GM12878 (cell line): ENCODE data around the gene UROC1. TPM values are rescaled to one million over a fixed set of nuclear protein-coding genes. Genes with fewer than 3 reads are reported as not detected.

Source experiments
- ASH2L ChIP-seq: fragments of 300-600, 200-600 bp; sonication (generic); IDR thresholded peaks from 2 replicates; pipeline ENCODE4 v1.6.1; 2017; ENCODE audit warnings: low read depth, mild to moderate bottlenecking, borderline replicate concordance
- BRCA1 ChIP-seq: IDR thresholded peaks from 2 replicates; pipeline ENCODE4 v1.6.1; 2011; ENCODE audit warnings: low read depth, low read length, improper control_type of control experiment
- CBFB ChIP-seq: IDR thresholded peaks from 2 replicates; pipeline ENCODE4 v1.6.1; 2016; ENCODE audit warnings: antibody characterized with exemption, low read depth
- ETV6 ChIP-seq, 2 experiments: fragments of 450-650 bp in 1 of 2; IDR thresholded peaks in 1 of 2; conservative IDR thresholded peaks in 1 of 2; 2 replicates each; pipeline ENCODE4 v1.6.1; 2014; ENCODE audit warnings: antibody characterized with exemption in 1 of 2, borderline replicate concordance in 1 of 2, low read depth in 1 of 2, mild to moderate bottlenecking in 1 of 2, moderate library complexity in 1 of 2
- GABPA ChIP-seq: IDR thresholded peaks from 2 replicates; pipeline ENCODE4 v1.6.1; 2014; ENCODE audit warnings: antibody characterized with exemption, low read depth, mild to moderate bottlenecking, inconsistent platforms
- MEF2B ChIP-seq: fragments of 450-650 bp; IDR thresholded peaks from 2 replicates; pipeline ENCODE4 v1.6.1; 2018; ENCODE audit warnings: mild to moderate bottlenecking, moderate library complexity; ENCODE audit not compliant: partially characterized antibody, poor library complexity, severe bottlenecking
- NFYA ChIP-seq: IDR thresholded peaks from 2 replicates; pipeline ENCODE4 v1.6.1; 2011; ENCODE audit warnings: low read depth, mild to moderate bottlenecking, low read length, improper control_type of control experiment, borderline replicate concordance
- NR2C2 ChIP-seq: IDR thresholded peaks from 2 replicates; pipeline ENCODE4 v1.6.1; 2011; ENCODE audit warnings: borderline replicate concordance, low read depth; ENCODE audit not compliant: control insufficient read depth, insufficient read length
- POLR2A ChIP-seq: IDR thresholded peaks from 2 replicates; pipeline ENCODE4 v1.6.1; 2011; ENCODE audit warnings: low read depth, mild to moderate bottlenecking, low read length
- RAD21 ChIP-seq: IDR thresholded peaks from 2 replicates; pipeline ENCODE4 v1.6.1; 2011; ENCODE audit warnings: mild to moderate bottlenecking, low read depth, low read length, moderate library complexity; ENCODE audit not compliant: insufficient read depth
- RB1 ChIP-seq: fragments of 450-650 bp; formaldehyde crosslinking; IDR thresholded peaks from 2 replicates; pipeline ENCODE4 v1.6.1; 2017; ENCODE audit warnings: mild to moderate bottlenecking, borderline replicate concordance
- RCOR1 ChIP-seq: conservative IDR thresholded peaks from 2 replicates; pipeline ENCODE4 v1.6.1; 2012; ENCODE audit warnings: low read depth, low read length, improper control_type of control experiment
- RUNX3 ChIP-seq: IDR thresholded peaks from 2 replicates; pipeline ENCODE4 v1.6.1; 2012; ENCODE audit warnings: low read length, inconsistent platforms
- SREBF2 ChIP-seq: IDR thresholded peaks from 2 replicates; pipeline ENCODE4 v1.6.1; 2012; ENCODE audit warnings: mild to moderate bottlenecking, low read length
- STAT1 ChIP-seq: fragments of 450-650 bp; conservative IDR thresholded peaks from 2 replicates; pipeline ENCODE4 v1.6.1; 2014; ENCODE audit warnings: antibody characterized with exemption, mild to moderate bottlenecking
- TBL1XR1 ChIP-seq: IDR thresholded peaks from 2 replicates; pipeline ENCODE4 v1.6.1; 2012; ENCODE audit warnings: low read depth, low read length, improper control_type of control experiment
- TCF7 ChIP-seq: IDR thresholded peaks from 2 replicates; pipeline ENCODE4 v1.6.1; 2014; ENCODE audit warnings: antibody characterized with exemption, borderline replicate concordance
- ZBED1 ChIP-seq: IDR thresholded peaks from 2 replicates; pipeline ENCODE4 v1.6.1; 2016; ENCODE audit warnings: borderline replicate concordance
- ZNF622 ChIP-seq: fragments of 450-650 bp; IDR thresholded peaks from 2 replicates; pipeline ENCODE4 v1.6.1; 2017; ENCODE audit warnings: mild to moderate bottlenecking, inconsistent platforms
- ZSCAN29 ChIP-seq: fragments of 450-650 bp; IDR thresholded peaks from 2 replicates; pipeline ENCODE4 v1.6.1; 2017; ENCODE audit warnings: mild to moderate bottlenecking, moderate library complexity
- ZZZ3 ChIP-seq: IDR thresholded peaks from 2 replicates; pipeline ENCODE4 v1.6.1; 2011; ENCODE audit warnings: low read depth; ENCODE audit not compliant: control insufficient read depth, insufficient read length
- polyA plus RNA-seq, 11 experiments: library from polyadenylated mRNA; depleted of rRNA in 4 of 11; unstranded in 6 of 11; stranded (reverse) in 5 of 11; fragments of >200 nt; fragmentation: Nextera tagmentation in 4 of 11; fragmentation: Illumina TruSeq in 1 of 11; extraction: Ambion mirVana in 4 of 11; extraction: Trizol in 1 of 11; gene quantifications; 1 replicate in 1 of 11; 2 replicates in 10 of 11; pipeline versions ENCODE4 v1.2.1 to v1.2.3, GENCODE V29; 2011 to 2016; ENCODE audit warnings: inconsistent platforms in 2 of 11, missing spikeins in 2 of 11, low read depth in 1 of 11
- total RNA-seq, 4 experiments: library from RNA; depleted of rRNA in 3 of 4; stranded (reverse); fragments of >200 nt in 3 of 4; fragmentation: Illumina TruSeq in 1 of 4; extraction: Trizol in 1 of 4; gene quantifications; 2 replicates each; pipeline versions ENCODE4 v1.2.1 to v1.2.3, GENCODE V29; 2013 to 2021
- TF ChIP-seq, protein P1 (sequence below): IDR thresholded peaks from 2 replicates; pipeline ENCODE4 v1.6.1; 2011; ENCODE audit warnings: mild to moderate bottlenecking, low read depth, low read length, moderate library complexity; ENCODE audit not compliant: insufficient replicate concordance
- TF ChIP-seq, protein P2 (sequence below): fragments of 450-650 bp; IDR thresholded peaks from 2 replicates; pipeline ENCODE4 v1.6.1; 2016; ENCODE audit warnings: mild to moderate bottlenecking
- TF ChIP-seq, protein P3 (sequence below): fragments of 450-650 bp; IDR thresholded peaks from 2 replicates; pipeline ENCODE4 v1.6.1; 2017; ENCODE audit warnings: antibody characterized with exemption, mild to moderate bottlenecking, moderate library complexity
- TF ChIP-seq, protein P4 (sequence below): fragments of 450-650 bp; IDR thresholded peaks from 2 replicates; pipeline ENCODE4 v1.6.1; 2016; ENCODE audit warnings: mild to moderate bottlenecking

UROC1 gene
- total and polyA plus RNA-seq, 10 of the 15 experiments (the other 5 are each of a cell fraction or from before 2014, with no cell fraction given), result 0.04 TPM; not detected in 9

DNA sequence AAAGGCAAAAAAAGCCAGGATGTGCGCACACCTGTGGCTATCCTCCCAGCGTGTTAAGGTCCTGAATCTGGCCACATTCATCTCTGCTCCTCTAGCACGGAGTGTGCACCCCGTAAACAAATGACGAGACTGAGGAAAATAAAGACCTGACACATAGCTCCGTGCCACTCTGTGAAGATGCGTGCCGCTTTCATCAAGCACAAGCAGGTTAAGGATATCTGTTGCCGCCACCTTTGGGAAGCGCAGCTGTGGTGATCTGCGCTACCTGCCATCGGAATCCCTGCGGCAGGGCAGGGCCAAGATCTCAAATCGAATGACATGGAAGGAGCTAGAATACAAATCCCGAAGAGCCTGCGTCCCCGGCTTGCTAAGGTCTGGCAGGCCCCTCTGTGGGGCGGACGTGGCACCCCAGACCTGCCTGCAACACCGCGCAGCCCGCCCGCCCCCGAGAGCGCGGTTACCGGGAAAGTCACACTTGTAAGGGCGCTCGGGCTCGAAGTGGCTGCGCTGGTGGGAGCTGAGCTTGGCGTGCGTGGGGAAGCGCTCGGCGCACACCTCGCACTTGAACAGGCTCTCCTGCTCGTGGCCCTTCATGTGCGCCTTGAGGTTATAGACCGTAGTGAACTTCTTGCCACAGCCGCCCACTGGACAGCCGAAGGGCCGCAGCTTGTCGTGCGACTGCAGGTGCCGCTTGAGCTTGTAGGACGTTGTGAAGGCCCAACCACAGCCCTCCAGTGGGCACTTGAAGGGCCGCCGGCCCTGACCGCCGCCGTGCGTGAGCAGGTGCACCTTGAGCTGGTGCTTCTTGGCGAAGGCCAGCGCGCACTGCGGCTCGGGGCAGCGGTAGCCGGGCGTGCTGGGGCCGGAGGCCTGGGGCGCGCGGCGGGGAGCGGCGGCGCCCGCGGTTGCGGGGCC lies 42.8 kb downstream of the UROC1 start (continued):
- TF ChIP-seq ZNF622, result no peak
- TF ChIP-seq, protein P1, sequence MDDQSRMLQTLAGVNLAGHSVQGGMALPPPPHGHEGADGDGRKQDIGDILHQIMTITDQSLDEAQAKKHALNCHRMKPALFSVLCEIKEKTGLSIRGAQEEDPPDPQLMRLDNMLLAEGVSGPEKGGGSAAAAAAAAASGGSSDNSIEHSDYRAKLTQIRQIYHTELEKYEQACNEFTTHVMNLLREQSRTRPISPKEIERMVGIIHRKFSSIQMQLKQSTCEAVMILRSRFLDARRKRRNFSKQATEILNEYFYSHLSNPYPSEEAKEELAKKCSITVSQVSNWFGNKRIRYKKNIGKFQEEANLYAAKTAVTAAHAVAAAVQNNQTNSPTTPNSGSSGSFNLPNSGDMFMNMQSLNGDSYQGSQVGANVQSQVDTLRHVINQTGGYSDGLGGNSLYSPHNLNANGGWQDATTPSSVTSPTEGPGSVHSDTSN, result no peak
- no peak for TF ChIP-seq ZSCAN29
- TF ChIP-seq TBL1XR1, result no peak
- TF ChIP-seq MEF2B, result no peak
- TF ChIP-seq ETV6 (conservative IDR thresholded peaks at IDR 0.05 in 1 of 2, IDR thresholded peaks at IDR 0.05 in 1 of 2; ENCODE audit: borderline replicate concordance in 1 of 2, low read depth in 1 of 2), result no peak
- TF ChIP-seq, protein P2, sequence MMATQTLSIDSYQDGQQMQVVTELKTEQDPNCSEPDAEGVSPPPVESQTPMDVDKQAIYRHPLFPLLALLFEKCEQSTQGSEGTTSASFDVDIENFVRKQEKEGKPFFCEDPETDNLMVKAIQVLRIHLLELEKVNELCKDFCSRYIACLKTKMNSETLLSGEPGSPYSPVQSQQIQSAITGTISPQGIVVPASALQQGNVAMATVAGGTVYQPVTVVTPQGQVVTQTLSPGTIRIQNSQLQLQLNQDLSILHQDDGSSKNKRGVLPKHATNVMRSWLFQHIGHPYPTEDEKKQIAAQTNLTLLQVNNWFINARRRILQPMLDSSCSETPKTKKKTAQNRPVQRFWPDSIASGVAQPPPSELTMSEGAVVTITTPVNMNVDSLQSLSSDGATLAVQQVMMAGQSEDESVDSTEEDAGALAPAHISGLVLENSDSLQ, result no peak
- no peak for TF ChIP-seq STAT1
- TF ChIP-seq RB1, result no peak
- TF ChIP-seq CBFB, result 0 out of 2 replicates have a peak, but pooled peaks have one; percentile 42
- TF ChIP-seq RAD21, result no peak
- no peak for TF ChIP-seq BRCA1
- no peak for TF ChIP-seq ZBED1
- 0 out of 2 replicates have a peak, but pooled peaks have one; percentile 29 for TF ChIP-seq POLR2A
- TF ChIP-seq, protein P3, sequence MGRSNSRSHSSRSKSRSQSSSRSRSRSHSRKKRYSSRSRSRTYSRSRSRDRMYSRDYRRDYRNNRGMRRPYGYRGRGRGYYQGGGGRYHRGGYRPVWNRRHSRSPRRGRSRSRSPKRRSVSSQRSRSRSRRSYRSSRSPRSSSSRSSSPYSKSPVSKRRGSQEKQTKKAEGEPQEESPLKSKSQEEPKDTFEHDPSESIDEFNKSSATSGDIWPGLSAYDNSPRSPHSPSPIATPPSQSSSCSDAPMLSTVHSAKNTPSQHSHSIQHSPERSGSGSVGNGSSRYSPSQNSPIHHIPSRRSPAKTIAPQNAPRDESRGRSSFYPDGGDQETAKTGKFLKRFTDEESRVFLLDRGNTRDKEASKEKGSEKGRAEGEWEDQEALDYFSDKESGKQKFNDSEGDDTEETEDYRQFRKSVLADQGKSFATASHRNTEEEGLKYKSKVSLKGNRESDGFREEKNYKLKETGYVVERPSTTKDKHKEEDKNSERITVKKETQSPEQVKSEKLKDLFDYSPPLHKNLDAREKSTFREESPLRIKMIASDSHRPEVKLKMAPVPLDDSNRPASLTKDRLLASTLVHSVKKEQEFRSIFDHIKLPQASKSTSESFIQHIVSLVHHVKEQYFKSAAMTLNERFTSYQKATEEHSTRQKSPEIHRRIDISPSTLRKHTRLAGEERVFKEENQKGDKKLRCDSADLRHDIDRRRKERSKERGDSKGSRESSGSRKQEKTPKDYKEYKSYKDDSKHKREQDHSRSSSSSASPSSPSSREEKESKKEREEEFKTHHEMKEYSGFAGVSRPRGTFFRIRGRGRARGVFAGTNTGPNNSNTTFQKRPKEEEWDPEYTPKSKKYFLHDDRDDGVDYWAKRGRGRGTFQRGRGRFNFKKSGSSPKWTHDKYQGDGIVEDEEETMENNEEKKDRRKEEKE, result no peak
- no peak for TF ChIP-seq ZZZ3
- TF ChIP-seq, protein P4, sequence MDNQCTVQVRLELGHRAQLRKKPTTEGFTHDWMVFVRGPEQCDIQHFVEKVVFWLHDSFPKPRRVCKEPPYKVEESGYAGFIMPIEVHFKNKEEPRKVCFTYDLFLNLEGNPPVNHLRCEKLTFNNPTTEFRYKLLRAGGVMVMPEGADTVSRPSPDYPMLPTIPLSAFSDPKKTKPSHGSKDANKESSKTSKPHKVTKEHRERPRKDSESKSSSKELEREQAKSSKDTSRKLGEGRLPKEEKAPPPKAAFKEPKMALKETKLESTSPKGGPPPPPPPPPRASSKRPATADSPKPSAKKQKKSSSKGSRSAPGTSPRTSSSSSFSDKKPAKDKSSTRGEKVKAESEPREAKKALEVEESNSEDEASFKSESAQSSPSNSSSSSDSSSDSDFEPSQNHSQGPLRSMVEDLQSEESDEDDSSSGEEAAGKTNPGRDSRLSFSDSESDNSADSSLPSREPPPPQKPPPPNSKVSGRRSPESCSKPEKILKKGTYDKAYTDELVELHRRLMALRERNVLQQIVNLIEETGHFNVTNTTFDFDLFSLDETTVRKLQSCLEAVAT, result no peak
- TF ChIP-seq NFYA, result no peak
- TF ChIP-seq NR2C2, result no peak
- TF ChIP-seq TCF7, result no peak
- TF ChIP-seq GABPA, result no peak
- TF ChIP-seq RUNX3, result no peak; the same call in 1 of the 2 replicates
- no peak for TF ChIP-seq RCOR1
- TF ChIP-seq SREBF2, result no peak
- peak; percentile 2; the same call in 1 of the 2 replicates for TF ChIP-seq ASH2L
